Inferior parietal cortex (tissue), 1 donor: ENCODE data around the gene HK1.
"Not testable (repeated sequence)": the region's sequence is repeated elsewhere in the genome, so short reads cannot be mapped to it uniquely, and the experiment has no call there.

Experiments
- DNase-seq: peaks from one replicate; pipeline ENCODE4 v3.0.0-alpha.2; 2016; ENCODE audit errors: extremely low spot score

The HK1 gene

DNA sequence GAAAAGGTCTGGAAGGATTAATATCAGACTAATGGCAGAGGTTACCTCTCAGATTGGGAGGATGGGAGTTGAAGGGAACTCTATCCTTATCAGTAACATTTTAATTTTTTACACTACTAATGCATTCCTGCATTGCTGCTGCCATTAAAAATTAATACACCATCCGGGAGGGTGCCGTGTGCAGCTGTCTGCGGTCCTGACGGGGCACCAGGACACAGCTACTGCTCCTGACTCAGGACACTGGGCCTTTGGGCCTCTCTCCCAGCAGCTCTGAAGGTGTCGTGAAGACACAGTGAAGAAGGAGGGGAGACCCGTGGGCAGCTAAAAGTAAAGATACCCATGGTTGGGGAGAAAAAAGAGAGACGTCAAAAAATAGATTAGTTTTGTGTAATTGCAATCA lies 23.4 kb upstream of the HK1 start:
- DNase-seq = no peak

DNA sequence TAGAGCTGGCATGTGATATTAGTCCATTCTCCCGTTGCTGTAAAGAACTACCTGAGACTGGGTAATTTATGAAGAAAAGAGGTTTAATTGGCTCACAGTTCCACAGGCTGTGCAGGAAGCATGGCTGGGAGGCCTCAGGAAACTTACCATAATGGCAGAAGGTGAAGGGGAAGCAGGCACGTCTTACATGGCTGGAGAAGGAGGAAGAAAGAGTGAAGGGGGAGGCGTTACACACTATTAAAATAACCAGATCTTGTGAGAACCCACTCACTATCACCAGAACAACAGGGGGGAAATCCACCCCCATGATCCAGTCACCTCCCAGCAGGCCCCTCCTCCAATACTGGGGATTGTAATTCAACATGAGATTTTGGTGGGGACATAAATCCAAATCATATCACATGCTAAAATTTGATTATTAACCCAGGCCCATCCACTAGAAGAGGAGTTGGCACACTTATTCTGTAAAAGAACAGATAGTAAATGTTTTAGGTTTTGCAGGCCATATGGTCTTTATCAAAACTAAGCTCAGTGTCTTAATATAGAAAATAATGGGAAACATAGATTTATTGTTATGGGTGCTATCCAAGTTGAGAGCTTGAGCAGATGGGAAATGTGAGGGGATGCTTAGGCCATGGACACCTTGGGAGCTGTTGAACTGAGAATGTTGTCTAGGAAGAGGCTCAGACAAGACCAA lies 18.6 kb upstream of the HK1 start:
- DNase-seq = no peak

DNA sequence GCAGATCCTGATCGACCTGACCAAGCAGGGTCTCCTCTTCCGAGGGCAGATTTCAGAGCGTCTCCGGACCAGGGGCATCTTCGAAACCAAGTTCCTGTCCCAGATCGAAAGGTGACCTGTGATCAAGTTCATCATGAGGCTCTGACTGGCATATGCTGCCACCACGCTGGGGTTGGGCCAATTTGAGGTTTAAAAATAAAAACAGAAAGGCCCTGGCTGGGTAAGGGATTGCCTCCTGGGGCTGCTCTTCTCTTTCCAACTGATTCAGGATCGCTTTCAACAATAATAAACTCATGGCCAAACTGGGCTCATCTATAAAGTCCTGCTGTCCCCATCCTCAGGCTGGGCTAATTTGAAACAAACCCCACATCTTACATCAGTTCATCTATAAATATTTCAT lies 17.1 kb upstream of the HK1 start:
- no peak for DNase-seq

DNA sequence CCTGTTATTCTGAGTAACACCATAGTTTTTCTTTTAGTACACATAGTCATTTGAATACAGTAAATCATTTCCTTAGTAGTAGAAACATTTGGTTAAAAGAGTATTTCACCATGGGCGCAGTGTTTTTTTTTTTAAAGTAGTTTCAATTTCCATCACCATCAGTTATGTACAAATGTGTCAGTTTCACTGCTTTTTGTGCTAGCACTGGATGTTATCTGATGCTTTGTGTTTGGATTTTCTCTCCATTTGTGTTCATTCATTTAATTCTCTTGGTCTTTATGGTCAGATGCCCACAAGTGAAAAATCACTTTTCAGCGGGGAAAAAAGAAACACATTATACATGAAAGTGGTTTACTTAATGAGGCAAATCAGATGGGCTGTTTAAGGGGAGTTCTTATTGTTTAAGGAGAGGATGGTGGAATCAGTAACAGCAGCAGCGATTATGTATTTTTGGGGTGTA lies 16.0 kb upstream of the HK1 start:
- no peak for DNase-seq

DNA sequence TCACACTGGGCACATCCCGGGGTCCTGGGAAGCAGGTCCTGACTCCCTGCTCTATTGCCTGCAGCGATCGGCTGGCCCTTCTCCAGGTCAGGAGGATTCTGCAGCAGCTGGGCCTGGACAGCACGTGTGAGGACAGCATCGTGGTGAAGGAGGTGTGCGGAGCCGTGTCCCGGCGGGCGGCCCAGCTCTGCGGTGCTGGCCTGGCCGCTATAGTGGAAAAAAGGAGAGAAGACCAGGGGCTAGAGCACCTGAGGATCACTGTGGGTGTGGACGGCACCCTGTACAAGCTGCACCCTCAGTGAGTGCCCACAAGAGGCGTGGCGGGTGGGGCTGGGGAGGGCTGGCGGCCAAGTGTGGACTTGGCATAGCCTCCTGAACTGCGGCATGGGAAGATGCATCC lies 12.8 kb upstream of the HK1 start:
- DNase-seq = no peak

DNA sequence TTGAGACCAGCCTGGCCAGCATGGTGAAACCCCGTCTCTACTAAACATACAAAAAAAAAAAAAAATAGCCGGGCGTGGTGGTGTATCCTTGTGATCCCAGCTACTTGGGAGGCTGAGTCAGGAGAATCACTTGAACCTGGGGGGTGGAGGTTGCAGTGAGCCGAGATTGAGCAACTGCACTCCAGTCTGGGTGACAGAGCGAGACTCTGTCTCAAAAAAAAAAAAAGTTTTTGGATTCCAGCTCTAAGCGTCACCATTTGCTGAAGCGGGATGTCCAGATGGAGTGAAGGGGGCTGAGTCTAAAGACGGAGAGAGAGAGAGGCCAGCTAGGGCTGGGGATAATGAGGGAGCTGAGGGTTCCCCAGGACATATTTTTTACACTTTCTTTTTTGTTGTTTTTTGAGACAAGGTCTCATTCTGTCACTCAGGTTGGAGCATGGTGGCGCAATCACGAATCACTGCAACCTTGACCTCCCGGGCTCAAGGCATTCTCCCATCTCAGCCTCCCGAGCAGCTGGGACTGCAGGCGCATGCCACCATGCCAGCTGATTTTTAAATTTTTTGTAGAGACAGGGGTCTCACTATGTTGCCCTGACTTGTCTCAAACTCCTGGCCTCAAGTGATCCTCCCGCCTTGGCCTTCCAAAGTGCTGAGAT lies 9.4 kb upstream of the HK1 start:
- DNase-seq = no peak

DNA sequence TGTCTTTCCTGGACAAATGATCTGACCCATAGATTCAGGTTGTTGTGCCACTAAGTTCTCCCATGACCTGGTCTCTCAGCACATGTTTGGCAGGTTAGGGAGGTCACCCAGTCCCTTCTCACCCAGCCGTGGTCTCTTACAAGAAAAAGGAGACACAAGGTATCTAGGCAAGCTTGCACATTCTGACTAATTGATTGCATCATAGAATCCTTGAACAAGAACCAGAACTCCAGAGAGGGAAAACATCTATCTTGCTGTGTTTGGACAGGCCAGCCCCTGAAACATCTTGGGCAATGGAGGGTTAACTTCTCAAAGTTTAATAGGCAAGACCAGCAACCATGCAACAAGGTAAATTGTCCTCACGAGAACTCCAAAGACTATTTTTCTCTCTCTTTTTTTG lies 8.5 kb upstream of the HK1 start:
- DNase-seq = no peak

DNA sequence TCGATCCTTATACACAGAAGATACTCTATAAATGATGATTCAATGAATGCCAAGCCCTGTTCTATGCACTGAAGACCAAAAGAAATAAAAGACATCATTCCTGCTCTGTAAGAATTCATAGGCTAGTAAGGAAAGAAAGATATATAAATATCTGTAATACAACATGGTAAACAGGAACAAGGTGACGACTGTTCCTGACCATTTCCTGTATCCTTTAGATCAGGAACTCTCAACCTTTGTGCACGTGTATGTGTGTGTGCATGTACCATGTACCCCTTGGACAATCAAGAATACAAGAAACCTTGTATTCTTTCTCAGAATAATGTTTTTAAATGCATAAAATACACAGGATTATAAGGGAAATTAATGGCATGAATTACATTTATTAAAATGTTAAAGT lies 7.3 kb upstream of the HK1 start:
- no peak for DNase-seq

DNA sequence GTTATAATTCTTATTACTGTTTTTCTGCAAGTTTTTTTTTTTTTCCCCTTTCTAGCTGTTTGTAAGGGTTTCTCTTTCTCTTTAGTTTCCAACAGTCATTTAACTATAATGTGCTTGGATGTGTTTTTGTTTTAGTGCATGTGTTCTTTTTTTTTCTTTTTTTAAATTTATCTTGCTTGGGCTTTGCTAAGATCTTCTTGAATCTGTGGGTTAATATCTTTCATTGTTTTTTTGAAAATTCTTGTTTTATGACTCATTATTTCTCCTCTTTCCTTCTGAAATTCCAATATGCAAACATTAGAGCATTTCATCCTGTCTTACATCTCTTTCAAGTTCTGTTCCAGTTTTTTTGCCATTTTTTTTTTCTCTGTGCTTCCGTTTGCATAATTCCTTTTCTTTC lies 5.7 kb upstream of the HK1 start:
- DNase-seq = no peak

DNA sequence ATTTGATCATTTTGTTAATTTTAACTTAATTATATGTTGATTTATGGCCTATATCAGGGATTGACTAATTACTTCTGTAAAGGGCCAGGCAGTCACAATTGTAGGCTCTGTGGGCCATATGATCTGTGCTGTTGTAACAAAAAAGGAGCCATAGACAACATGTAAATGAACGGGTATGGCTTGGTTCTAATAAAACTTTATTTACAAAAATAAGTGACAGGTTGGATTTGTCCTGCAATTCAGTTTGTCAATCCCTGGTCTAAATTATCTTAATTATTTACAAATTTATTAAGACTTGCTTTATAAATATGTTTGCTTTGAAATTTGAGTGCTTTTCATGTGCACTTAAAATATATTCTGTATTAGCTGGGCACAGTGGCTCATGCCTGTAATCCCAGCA lies 2.9 kb upstream of the HK1 start:
- no peak for DNase-seq

DNA sequence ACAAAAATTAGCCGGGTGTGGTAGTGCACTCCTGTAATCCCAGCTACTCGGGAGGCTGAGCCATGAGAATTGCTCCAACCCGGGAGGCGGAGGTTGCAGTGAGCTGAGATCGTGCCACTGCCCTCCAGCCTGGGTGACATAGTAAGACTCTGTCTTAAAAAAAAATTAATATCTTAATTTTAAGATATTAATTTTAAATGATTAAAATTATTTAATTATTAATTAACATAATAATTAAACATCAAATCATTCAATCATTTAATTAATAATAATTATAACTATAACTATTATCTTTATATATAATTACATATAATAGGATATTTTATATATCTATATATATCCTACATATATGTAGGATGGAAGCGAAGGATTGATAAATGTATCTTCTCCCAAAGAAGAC lies 1.8 kb upstream of the HK1 start:
- DNase-seq = no peak

DNA sequence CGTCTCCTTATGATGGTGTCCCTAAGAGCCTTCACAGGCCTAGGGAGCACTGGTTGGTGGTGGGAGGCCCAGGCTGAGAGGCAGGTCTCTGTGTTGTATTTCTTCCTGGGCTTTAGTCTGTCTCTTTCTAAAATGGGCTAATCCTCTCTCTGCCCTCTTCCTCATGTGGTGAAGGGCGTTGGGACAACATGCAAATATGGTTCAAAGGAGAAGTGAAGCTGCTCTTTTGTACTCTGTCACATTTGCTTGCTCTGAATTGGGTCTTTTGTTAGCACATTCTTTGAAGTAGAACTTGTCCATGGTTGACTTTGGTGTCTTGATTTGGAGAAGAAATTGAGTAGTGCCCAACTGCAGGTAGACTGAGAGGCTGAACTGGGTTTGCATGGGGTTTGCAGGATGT lies 814 bp downstream of the HK1 start:
- no peak for DNase-seq

DNA sequence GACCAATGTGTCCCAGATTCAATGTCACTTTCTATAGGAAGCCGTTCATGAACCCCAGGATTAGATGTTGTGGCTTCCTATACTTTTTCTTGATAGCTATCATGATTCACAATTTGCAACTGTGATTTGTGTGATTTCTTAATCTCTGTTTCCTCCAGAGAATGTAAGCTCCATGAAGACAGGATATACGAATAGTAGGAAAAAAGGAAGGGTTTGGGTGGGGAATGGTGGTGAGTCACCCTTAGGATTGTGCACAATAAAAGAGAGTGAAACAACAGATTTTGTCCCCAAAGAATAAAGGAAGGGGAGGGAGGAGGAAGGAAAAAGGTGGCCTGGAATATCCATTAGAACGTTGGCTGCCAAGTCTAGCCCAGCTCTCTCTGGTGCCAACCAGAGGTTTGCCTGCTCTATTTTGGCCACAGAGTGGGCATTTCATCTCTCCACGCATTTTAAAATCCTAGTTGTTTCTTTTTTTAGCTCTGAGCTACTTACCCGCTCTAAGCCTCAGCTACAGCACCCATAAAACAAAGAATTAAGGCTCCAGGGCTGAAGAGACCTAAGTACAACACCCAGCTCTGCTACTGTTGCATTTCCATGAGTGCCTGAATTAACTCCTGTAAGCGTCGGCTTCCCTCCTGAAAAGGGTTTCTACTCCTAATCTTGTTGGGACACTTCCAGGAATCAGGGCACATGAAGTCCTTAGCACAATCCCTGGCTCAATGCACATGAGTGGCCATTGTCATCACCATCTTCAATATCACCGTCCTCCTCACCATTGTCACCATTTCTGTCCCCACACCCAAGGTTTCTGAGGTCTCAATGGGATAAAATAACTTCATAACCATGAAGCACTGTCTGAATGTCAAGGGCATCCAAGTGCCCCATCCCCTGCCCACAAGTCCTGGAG lies 3.5 kb downstream of the HK1 start:
- no peak for DNase-seq

DNA sequence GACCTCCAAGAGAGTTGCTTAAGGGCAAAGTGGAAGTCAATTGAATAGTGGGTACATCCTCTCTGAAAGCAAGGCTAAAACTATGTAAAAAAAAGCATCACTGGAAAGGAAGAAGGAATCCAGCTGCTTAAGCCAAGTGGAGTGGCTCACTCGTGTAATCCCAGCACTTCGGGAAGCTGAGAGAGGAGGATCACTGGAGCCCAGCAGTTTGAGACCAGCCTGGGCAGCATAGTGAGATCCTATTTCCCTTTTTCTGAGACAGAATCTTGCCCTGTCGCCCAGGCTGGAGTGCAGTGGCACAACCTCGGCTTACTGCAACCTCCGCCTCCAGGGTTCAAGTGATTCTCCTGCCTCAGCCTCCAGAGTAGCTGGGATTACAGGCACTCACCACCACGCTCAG lies 6.1 kb downstream of the HK1 start:
- DNase-seq = not testable (repeated sequence)

DNA sequence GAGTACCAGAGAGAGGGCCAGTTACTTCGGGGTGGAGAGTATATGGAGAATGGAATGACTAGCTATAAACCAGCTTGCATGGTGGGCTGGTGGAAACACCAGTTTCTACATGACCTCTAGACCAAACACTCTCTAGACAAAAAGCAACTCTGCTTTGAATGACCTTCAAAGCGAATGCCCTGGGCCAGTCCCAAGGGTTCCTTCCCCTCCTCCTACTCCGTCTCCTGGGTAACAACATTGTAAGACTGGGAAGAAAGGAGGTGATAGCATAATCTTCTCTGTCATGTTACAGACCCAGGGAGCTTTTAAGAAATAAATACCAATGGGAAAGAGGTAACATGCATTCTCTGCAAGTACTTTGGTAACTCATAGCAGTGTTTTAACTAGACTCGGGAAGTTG lies 7.4 kb downstream of the HK1 start:
- DNase-seq = no peak

DNA sequence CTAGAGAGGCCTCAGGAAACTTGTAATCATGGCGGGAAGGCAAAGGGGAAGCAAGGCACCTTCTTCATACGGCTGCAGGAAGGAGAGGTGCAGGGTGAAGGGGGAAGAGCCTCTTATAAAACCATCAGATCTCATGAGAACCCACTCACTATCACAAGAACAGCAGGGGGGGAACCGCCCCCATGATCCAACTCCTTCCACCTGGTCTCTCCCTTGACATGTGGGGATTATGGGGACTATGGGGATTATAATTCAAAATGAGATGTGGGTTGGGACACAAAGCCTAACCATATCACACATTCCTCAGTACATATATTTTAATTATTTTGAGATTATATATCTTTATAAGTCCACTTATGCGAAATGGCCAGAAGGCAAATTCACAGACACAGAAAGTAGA lies 8.9 kb downstream of the HK1 start:
- no peak for DNase-seq

DNA sequence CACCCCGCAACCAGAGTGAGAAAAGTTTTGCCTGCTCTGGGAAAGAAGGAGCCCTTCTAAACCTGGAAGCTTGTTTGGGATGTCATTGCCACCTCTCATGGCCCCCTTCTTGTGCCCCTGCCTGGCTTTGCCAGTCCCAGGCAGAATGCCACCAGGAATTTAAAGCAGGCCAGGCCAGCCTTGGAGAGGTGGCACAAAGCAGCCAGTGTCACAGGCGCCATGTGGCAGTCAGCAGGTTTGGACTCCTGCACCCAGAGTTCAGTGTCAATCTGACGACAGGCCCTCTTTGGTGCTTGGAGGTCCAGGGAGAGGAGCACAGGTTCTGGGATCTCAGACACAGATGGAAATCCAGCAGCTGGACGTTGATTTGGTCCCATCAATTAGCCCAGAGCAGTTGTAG lies 12.7 kb downstream of the HK1 start:
- DNase-seq = no peak

DNA sequence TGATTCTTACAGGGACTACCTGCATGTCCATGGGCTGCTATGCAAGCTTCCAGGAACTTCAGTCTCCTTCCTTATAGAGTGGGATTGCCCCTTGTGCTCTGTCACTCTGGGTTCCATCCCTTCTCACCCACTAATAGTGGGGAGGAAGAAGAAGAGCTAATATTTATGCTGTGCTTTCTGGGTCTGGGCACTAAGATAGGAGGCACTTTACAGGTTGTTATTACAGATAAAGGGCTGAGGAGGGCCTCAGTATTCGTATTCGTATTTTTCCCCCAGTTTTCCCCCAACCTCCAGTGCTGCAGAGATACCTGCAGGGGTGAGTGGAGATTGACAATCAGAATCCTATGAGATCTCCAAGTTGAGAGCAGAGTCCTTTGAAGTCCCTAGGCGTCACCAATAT lies 14.2 kb downstream of the HK1 start:
- DNase-seq = no peak

DNA sequence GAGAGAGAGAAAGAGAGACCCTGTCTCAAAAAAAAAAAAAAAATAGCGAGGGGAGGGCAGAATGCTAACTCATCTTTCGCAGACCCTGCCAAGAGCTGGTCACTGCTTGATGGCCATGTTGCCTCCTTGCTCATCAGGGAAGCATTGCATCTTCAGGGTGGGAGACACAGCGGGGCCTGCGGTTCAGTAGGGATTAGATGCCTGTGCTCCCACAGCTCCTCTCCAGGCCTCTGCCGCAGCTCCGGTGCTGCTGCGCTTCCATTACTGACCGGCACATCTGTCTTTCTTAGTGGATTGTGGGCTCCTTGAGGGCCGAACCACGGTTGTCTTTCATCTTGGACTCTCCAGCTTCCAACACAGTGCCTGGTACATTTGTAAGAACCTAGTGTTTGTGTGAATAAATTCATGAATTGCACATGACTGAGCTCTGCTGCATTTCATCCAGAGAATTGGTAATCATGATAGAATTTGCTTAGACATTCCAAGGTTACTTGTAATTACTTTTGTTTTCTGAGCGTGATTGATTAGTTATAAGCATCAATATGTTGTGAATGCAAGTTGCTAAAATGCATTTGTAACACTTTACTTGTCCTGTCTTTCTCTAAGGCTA lies 16.8 kb downstream of the HK1 start:
- no peak for DNase-seq

DNA sequence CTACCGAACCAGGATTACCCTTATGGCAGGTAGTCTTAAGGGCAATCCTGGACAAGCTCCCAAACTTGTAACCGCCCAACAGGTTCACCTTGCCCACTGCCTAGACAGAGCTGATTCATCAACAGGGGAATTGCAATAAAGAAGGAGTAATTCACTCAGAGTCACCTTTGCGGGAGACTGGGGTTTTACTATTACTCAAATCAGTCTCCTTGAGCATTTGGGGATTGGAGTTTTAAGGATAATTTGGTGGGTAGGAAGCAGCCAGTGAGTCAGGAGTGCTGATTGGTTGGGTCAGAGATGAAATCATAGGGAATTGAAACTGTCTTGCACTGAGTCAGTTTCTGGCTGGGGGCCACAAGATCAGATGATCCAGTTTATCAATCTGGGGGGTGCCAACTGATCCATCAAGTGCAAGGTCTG lies 25.3 kb downstream of the HK1 start:
- no peak for DNase-seq

DNA sequence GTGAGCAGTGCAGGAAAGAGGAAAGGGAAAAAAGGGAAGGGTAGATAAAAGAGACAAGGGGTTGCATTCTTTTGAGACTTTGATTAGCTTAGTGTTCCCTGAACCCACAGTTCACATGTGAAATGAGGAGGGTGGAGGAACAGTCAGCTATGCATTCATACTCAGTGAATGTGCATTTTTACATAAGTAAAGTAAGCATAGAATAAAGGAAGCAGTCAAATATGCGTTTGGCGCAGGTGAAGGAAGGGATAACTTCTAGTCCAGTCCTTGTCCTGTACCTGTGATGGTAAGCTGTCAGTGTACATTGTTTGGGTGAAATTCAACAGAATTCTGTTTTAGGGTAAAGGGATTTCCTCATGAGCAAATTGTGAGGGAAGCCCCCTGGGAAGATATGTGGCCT lies 28.1 kb downstream of the HK1 start:
- DNase-seq = no peak

DNA sequence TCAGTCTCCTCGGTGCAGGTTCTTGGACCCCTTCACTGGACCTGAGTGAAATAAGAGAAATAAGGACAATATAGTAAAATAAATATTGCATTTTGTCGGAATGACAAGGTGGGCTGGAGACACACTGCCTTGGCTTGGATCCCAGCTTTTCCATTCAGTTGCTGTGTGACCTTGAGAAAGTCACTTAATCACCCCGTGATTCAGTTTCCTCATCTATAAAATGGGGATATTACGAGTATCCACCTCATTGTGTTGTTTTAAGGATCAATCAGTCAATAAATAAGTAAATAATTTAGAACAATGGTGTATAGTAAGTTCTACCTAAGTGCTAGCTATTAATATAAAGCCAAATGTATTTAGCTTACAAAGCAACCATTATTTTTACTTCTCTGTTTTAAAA lies 29.1 kb downstream of the HK1 start:
- no peak for DNase-seq
